ENCODE results near the gene RAI1. TPM values are rescaled to one million over a fixed set of nuclear protein-coding genes. Genes with fewer than 3 reads are reported as not detected.

Gene RAI1
- total and polyA plus RNA-seq, 2 of the 13 experiments (the other 11 are each of a cell fraction or from before 2014, with no cell fraction given), result 3.4 to 5.2 TPM

DNA sequence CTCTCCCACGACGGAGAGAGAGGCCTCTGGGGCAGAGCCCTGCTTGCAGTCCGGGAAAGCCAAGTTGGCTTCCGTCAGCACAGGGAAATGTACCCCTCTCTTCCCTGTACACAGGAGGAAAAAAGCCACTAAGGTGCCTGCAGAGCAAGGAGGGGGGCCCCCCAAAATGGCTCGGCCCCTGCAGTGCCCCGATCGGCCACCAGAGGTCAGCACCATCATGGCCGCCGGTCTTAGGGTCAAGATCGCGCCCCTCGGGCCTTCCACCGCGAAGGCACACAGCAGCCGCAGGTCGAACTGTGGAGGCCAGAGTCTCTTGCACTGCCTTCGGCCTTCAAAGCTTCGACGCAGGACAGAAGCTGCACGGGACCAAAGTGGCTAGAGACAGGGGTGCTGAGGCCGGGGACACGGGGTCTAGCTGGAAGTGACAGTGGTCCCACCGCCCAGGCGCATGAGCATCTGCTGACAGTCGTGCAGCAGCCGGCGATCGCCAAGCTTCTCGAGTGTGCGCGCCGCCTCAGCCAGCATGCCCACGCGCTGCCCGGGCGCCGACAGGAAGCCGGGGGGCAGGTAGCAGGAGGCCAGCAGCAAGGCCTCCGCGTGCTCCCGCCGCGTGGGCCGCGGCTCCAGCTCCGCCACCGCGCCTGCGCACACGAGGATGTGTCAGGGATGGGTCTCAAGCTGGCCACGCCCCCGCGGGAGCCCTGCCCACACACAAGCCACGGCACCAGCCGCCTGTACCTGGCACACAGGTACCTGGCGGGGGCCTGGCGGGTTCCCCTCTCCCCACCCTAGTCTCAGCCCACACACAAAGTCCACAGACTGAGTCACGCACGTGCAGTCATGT is 131.2 kb downstream of the RAI1 start (continued):
- TF ChIP-seq GPBP1L1 (CRISPR knock-in tag; IDR thresholded peaks at IDR 0.05), result no peak
- TF ChIP-seq ZNF530 (CRISPR knock-in tag; IDR thresholded peaks at IDR 0.05; ENCODE audit: low read depth), result no peak
- TF ChIP-seq ZNF343 (CRISPR knock-in tag; IDR thresholded peaks at IDR 0.05), result no peak
- no peak for TF ChIP-seq SP140L (CRISPR knock-in tag; IDR thresholded peaks at IDR 0.05; ENCODE audit: borderline replicate concordance)
- TF ChIP-seq ZMAT5 (CRISPR knock-in tag; IDR thresholded peaks at IDR 0.05; ENCODE audit: borderline replicate concordance, low read depth), result no peak
- no peak for TF ChIP-seq CHD2 (IDR thresholded peaks at IDR 0.05; ENCODE audit: low read depth, low read length)
- no peak for TF ChIP-seq JARID2 (CRISPR knock-in tag; IDR thresholded peaks at IDR 0.05; ENCODE audit: insufficient replicate concordance)
- no peak for TF ChIP-seq HOXD1 (CRISPR knock-in tag; IDR thresholded peaks at IDR 0.05)
- TF ChIP-seq MTF2 (CRISPR knock-in tag; IDR thresholded peaks at IDR 0.05; ENCODE audit: borderline replicate concordance), result no peak
- no peak for TF ChIP-seq SRF (IDR thresholded peaks at IDR 0.05; ENCODE audit: low read depth, low read length)
- TF ChIP-seq, protein P1, sequence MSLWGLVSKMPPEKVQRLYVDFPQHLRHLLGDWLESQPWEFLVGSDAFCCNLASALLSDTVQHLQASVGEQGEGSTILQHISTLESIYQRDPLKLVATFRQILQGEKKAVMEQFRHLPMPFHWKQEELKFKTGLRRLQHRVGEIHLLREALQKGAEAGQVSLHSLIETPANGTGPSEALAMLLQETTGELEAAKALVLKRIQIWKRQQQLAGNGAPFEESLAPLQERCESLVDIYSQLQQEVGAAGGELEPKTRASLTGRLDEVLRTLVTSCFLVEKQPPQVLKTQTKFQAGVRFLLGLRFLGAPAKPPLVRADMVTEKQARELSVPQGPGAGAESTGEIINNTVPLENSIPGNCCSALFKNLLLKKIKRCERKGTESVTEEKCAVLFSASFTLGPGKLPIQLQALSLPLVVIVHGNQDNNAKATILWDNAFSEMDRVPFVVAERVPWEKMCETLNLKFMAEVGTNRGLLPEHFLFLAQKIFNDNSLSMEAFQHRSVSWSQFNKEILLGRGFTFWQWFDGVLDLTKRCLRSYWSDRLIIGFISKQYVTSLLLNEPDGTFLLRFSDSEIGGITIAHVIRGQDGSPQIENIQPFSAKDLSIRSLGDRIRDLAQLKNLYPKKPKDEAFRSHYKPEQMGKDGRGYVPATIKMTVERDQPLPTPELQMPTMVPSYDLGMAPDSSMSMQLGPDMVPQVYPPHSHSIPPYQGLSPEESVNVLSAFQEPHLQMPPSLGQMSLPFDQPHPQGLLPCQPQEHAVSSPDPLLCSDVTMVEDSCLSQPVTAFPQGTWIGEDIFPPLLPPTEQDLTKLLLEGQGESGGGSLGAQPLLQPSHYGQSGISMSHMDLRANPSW (CRISPR knock-in tag; IDR thresholded peaks at IDR 0.05; ENCODE audit: borderline replicate concordance), result no peak
- TF ChIP-seq ARNTL (CRISPR knock-in tag; IDR thresholded peaks at IDR 0.05), result peak; percentile 17; the same call in 1 of the 2 replicates
- peak; percentile 58 for TF ChIP-seq MED1 (CRISPR knock-in tag; IDR thresholded peaks at IDR 0.05)
- TF ChIP-seq SIX1 (CRISPR knock-in tag; IDR thresholded peaks at IDR 0.05; ENCODE audit: borderline replicate concordance), result no peak
- no peak for TF ChIP-seq CREB1 (IDR thresholded peaks at IDR 0.05)
- TF ChIP-seq CREB1 (CRISPR knock-in tag; IDR thresholded peaks at IDR 0.05), result no peak
- TF ChIP-seq FOXM1 (CRISPR knock-in tag; IDR thresholded peaks at IDR 0.05), result no peak
- peak; percentile 42 for TF ChIP-seq TBL1XR1 (IDR thresholded peaks at IDR 0.05; ENCODE audit: borderline replicate concordance, low read length, partially characterized antibody)
- no peak for TF ChIP-seq ZNF460 (CRISPR knock-in tag; IDR thresholded peaks at IDR 0.05; ENCODE audit: borderline replicate concordance)
- no peak for TF ChIP-seq ZSCAN29 (CRISPR knock-in tag; conservative IDR thresholded peaks at IDR 0.05)
- TF ChIP-seq CC2D1A (CRISPR knock-in tag; IDR thresholded peaks at IDR 0.05), result no peak
- TF ChIP-seq TAF1 (CRISPR knock-in tag; IDR thresholded peaks at IDR 0.05), result no peak
- no peak for TF ChIP-seq SOX13 (IDR thresholded peaks at IDR 0.05)
- no peak for TF ChIP-seq SOX13 (CRISPR knock-in tag; conservative IDR thresholded peaks at IDR 0.05 in 1 of 2, IDR thresholded peaks at IDR 0.05 in 1 of 2)
- TF ChIP-seq ZNF354B (CRISPR knock-in tag; IDR thresholded peaks at IDR 0.05), result no peak
- TF ChIP-seq SRSF4 (IDR thresholded peaks at IDR 0.05; ENCODE audit: low read depth, low read length, poor library complexity, severe bottlenecking), result no peak
- TF ChIP-seq BRD4 (CRISPR knock-in tag; IDR thresholded peaks at IDR 0.05), result no peak
- no peak for TF ChIP-seq ZNF564 (CRISPR knock-in tag; IDR thresholded peaks at IDR 0.05)

Measured in HepG2 (cell line).